ENCODE results near the gene ATP2C2.

GRCh38 chr16:84481051-84481735 is 112.9 kb downstream of the ATP2C2 start:
- TF ChIP-seq RARB (CRISPR knock-in tag; IDR thresholded peaks at IDR 0.05), result no peak
- TF ChIP-seq BACH2 (CRISPR knock-in tag; IDR thresholded peaks at IDR 0.05; ENCODE audit: borderline replicate concordance), result no peak
- TF ChIP-seq TSHZ2 (CRISPR knock-in tag; IDR thresholded peaks at IDR 0.05), result no peak
- TF ChIP-seq ZFP3 (CRISPR knock-in tag; IDR thresholded peaks at IDR 0.05), result no peak
- TF ChIP-seq ARNTL (CRISPR knock-in tag; IDR thresholded peaks at IDR 0.05; ENCODE audit: borderline replicate concordance, low read depth), result no peak
- TF ChIP-seq, protein P1, sequence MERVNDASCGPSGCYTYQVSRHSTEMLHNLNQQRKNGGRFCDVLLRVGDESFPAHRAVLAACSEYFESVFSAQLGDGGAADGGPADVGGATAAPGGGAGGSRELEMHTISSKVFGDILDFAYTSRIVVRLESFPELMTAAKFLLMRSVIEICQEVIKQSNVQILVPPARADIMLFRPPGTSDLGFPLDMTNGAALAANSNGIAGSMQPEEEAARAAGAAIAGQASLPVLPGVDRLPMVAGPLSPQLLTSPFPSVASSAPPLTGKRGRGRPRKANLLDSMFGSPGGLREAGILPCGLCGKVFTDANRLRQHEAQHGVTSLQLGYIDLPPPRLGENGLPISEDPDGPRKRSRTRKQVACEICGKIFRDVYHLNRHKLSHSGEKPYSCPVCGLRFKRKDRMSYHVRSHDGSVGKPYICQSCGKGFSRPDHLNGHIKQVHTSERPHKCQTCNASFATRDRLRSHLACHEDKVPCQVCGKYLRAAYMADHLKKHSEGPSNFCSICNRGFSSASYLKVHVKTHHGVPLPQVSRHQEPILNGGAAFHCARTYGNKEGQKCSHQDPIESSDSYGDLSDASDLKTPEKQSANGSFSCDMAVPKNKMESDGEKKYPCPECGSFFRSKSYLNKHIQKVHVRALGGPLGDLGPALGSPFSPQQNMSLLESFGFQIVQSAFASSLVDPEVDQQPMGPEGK (CRISPR knock-in tag; IDR thresholded peaks at IDR 0.05; ENCODE audit: borderline replicate concordance), result no peak
- TF ChIP-seq ZC3H10 (CRISPR knock-in tag; IDR thresholded peaks at IDR 0.05), result no peak
- no peak for TF ChIP-seq SNAI2 (CRISPR knock-in tag; IDR thresholded peaks at IDR 0.05)
- TF ChIP-seq ZNF565 (CRISPR knock-in tag; conservative IDR thresholded peaks at IDR 0.05; ENCODE audit: low read depth), result no peak
- TF ChIP-seq, protein P2, sequence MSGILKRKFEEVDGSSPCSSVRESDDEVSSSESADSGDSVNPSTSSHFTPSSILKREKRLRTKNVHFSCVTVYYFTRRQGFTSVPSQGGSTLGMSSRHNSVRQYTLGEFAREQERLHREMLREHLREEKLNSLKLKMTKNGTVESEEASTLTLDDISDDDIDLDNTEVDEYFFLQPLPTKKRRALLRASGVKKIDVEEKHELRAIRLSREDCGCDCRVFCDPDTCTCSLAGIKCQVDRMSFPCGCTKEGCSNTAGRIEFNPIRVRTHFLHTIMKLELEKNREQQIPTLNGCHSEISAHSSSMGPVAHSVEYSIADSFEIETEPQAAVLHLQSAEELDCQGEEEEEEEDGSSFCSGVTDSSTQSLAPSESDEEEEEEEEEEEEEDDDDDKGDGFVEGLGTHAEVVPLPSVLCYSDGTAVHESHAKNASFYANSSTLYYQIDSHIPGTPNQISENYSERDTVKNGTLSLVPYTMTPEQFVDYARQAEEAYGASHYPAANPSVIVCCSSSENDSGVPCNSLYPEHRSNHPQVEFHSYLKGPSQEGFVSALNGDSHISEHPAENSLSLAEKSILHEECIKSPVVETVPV (CRISPR knock-in tag; IDR thresholded peaks at IDR 0.05), result no peak
- TF ChIP-seq TCF4 (CRISPR knock-in tag; IDR thresholded peaks at IDR 0.05; ENCODE audit: borderline replicate concordance), result no peak
